OCI-LY1 (cell line): ENCODE data around the gene DDX28.
"Not testable (repeated sequence)": the region's sequence is repeated elsewhere in the genome, so short reads cannot be mapped to it uniquely, and the experiment has no call there.

Experiments
- H2AFZ ChIP-seq: fragments of 200-600 bp; sonication (generic), shearing (Covaris generic); 2 replicates; pipeline ENCODE4 v1.6.0; 2014; ENCODE audit warnings: antibody characterized with exemption, mild to moderate bottlenecking, low read length
- H3F3A ChIP-seq: fragments of 200-600 bp; sonication (generic), shearing (Covaris generic); 2 replicates; pipeline ENCODE4 v1.6.0; 2014; ENCODE audit warnings: mild to moderate bottlenecking, antibody characterized with exemption, low read length, moderate library complexity; ENCODE audit not compliant: insufficient read depth
- H3K27ac ChIP-seq: fragments of 200-600 bp; sonication (generic); 2 replicates; pipeline ENCODE4 v1.5.1; 2014; ENCODE audit warnings: low read length, mixed run types, mild to moderate bottlenecking, low read depth; ENCODE audit not compliant: poor library complexity, severe bottlenecking
- H3K27me3 ChIP-seq: fragments of 200-600 bp; sonication (generic); 2 replicates; pipeline ENCODE4 v1.6.0; 2014; ENCODE audit warnings: antibody characterized with exemption, mild to moderate bottlenecking, low read length, moderate library complexity; ENCODE audit not compliant: insufficient read depth
- H3K36me3 ChIP-seq: fragments of 200-600 bp; sonication (generic); 2 replicates; pipeline ENCODE4 v1.6.1; 2014; ENCODE audit warnings: mild to moderate bottlenecking, antibody characterized with exemption, low read length, moderate library complexity, mixed read lengths; ENCODE audit not compliant: insufficient read depth
- H3K4me1 ChIP-seq: fragments of 200-600 bp; sonication (generic); 2 replicates; pipeline ENCODE4 v1.5.1; 2014; ENCODE audit warnings: mild to moderate bottlenecking, low read length, moderate library complexity; ENCODE audit not compliant: insufficient read depth, severe bottlenecking
- H3K4me2 ChIP-seq: fragments of 200-600 bp; sonication (generic), shearing (Covaris generic); 2 replicates; pipeline ENCODE4 v1.6.1; 2014; ENCODE audit warnings: low read length
- H3K4me3 ChIP-seq: fragments of 200-600 bp; sonication (generic); 2 replicates; pipeline ENCODE4 v1.5.1; 2014; ENCODE audit warnings: low read length, low read depth, mild to moderate bottlenecking, mixed read lengths; ENCODE audit not compliant: poor library complexity, severe bottlenecking
- H3K79me2 ChIP-seq: fragments of 200-600 bp; shearing (Covaris generic); 2 replicates; pipeline ENCODE4 v1.6.1; 2016; ENCODE audit warnings: mixed run types, low read length, mixed read lengths; ENCODE audit not compliant: insufficient read depth
- H3K9ac ChIP-seq: fragments of 200-600 bp; sonication (generic), shearing (Covaris generic); 2 replicates; pipeline ENCODE4 v1.6.1; 2014; ENCODE audit warnings: mild to moderate bottlenecking, low read length, mixed read lengths
- H3K9me2 ChIP-seq: fragments of 200-600 bp; sonication (generic), shearing (Covaris generic); 2 replicates; pipeline ENCODE4 v1.6.1; 2014; ENCODE audit warnings: low read depth, mild to moderate bottlenecking, low read length, mixed read lengths
- H3K9me3 ChIP-seq: fragments of 200-600 bp; shearing (Covaris generic); 2 replicates; pipeline ENCODE4 v1.6.1; 2014; ENCODE audit warnings: low read length, mixed read lengths
- H4K20me1 ChIP-seq: fragments of 200-600 bp; sonication (generic), shearing (Covaris generic); 2 replicates; pipeline ENCODE4 v1.6.0; 2016; ENCODE audit warnings: mild to moderate bottlenecking, low read length; ENCODE audit not compliant: insufficient read depth
- CTCF ChIP-seq: fragments of 200-600 bp; sonication (generic), shearing (Covaris generic); IDR thresholded peaks from 2 replicates; pipeline ENCODE4 v1.5.1; 2017; ENCODE audit warnings: mild to moderate bottlenecking, antibody characterized with exemption, low read length, moderate library complexity, mixed read lengths
- EZH2 ChIP-seq: fragments of 200-600 bp; sonication (generic), shearing (Covaris generic); IDR thresholded peaks from 2 replicates; pipeline ENCODE4 v1.8.0; 2017; ENCODE audit warnings: borderline replicate concordance, mixed run types, mild to moderate bottlenecking, antibody characterized with exemption, low read length, moderate library complexity, mixed read lengths

Gene DDX28

GRCh38 chr16:68000450-68000849, 22.6 kb downstream of the DDX28 start:
- H2AFZ ChIP-seq: 0 out of 2 replicates have a peak overlapping the region, but pooled peaks have one; percentile 80

GRCh38 chr16:67999985-68000384, 23.0 kb downstream of the DDX28 start:
- peak overlapping the region; percentile 80; the same call in 1 of the 2 replicates for H2AFZ ChIP-seq
- TF ChIP-seq EZH2 (no peak), CTCF (no peak)
- H3K4me2 ChIP-seq: peak overlapping the region; percentile 51
- H3K36me3 ChIP-seq: no peaks in the 10 kb centered on the region
- H3K9me2 ChIP-seq: no peaks in the 10 kb centered on the region
- H4K20me1 ChIP-seq: no peaks in the 10 kb centered on the region
- H3K27ac ChIP-seq: peak overlapping the region; percentile 86
- H3K79me2 ChIP-seq: no peaks in the 10 kb centered on the region
- no peaks in the 10 kb centered on the region for H3F3A ChIP-seq
- peaks cover 21% of the 10 kb centered on the region for H3K4me1 ChIP-seq
- H3K9me3 ChIP-seq: no peaks in the 10 kb centered on the region
- H3K9ac ChIP-seq: peak overlapping the region; percentile 49; the same call in 1 of the 2 replicates
- H3K4me3 ChIP-seq: peak overlapping the region; percentile 41
- no peaks in the 10 kb centered on the region for H3K27me3 ChIP-seq

More at GRCh38 chr16:68000450-68000849, 22.6 kb downstream of the DDX28 start:
- peak overlapping the region; percentile 51; the same call in 1 of the 2 replicates for H3K4me2 ChIP-seq
- no peaks in the 10 kb centered on the region for H3K9me3 ChIP-seq
- no peaks in the 10 kb centered on the region for H3F3A ChIP-seq
- no peaks in the 10 kb centered on the region for H3K36me3 ChIP-seq
- no peak overlapping the region for H3K4me3 ChIP-seq
- H3K27ac ChIP-seq: peak overlapping the region; percentile 86
- H3K27me3 ChIP-seq: no peaks in the 10 kb centered on the region
- no peaks in the 10 kb centered on the region for H3K9me2 ChIP-seq
- no peaks in the 10 kb centered on the region for H3K79me2 ChIP-seq
- no peak for TF ChIP-seq CTCF
- H4K20me1 ChIP-seq: no peaks in the 10 kb centered on the region
- H3K9ac ChIP-seq: peak overlapping the region; percentile 49; the same call in 1 of the 2 replicates
- peaks cover 25% of the 10 kb centered on the region for H3K4me1 ChIP-seq

- peak within 1 kb of the TSS; percentile 41 for H3K4me3 ChIP-seq
- not testable (repeated sequence) for H3K9me2 ChIP-seq, H3K27me3 ChIP-seq, H4K20me1 ChIP-seq, H3K79me2 ChIP-seq, H3F3A ChIP-seq, H3K9me3 ChIP-seq, H3K36me3 ChIP-seq
- peak within 1 kb of the TSS; percentile 49; the same call in 1 of the 2 replicates for H3K9ac ChIP-seq
- peak within 1 kb of the TSS; percentile 80; the same call in 1 of the 2 replicates for H2AFZ ChIP-seq
- H3K4me1 ChIP-seq: peaks cover 21% of the 10 kb centered on the region
- H3K4me2 ChIP-seq: peak within 1 kb of the TSS; percentile 51
- H3K27ac ChIP-seq: peak within 1 kb of the TSS; percentile 86
Observed at GRCh38 chr16:67998779-67999688, 24.0 kb downstream of the DDX28 start, which contains the start of gene DPEP2. Gene DPEP2 (minus strand): TSS chr16:67999484. CDS start chr16:67993212, 6,272 bp downstream.

DNA sequence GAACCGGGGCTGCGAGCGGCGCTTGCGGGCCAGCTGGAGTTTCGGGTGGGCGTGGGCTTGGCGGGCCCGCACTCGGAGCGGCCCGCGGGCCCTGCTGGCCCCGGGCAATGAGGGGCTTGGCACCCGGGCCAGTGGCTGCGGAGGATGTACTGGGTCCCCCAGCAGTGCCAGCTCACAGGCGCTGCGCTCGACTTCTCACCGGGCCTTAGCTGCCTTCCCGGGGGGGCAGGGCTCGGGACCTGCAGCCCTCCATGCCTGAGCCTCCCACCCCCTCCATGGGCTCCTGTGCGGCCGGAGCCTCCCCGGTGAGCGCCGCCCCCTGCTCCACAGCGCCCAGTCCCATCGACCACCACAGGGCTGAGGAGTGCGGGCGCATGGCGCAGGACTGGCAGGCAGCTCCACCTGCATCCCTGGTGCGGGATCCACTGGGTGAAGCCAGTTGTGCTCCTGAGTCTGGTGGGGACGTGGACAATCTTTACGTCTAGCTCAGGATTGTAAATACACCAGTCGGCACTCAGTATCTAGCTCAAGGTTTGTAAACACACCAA, 24.7 kb downstream of the DDX28 start:
- H3K4me2 ChIP-seq, H2AFZ ChIP-seq, H3K9me3 ChIP-seq, H3K36me3 ChIP-seq, H3K27me3 ChIP-seq, H3K4me3 ChIP-seq, H3K9ac ChIP-seq, H3K9me2 ChIP-seq, H3F3A ChIP-seq, H3K79me2 ChIP-seq, H4K20me1 ChIP-seq: not testable (repeated sequence)
- H3K4me1 ChIP-seq: peaks cover 28% of the 10 kb centered on the region
- peak overlapping the region; percentile 86 for H3K27ac ChIP-seq
